Liver (tissue), 9 donors: ENCODE data around the gene FMN2. TPM values are rescaled to one million over a fixed set of nuclear protein-coding genes. Genes with fewer than 3 reads are reported as not detected.

Experiments
- DNase-seq: peaks from one replicate; pipeline ENCODE4 v3.0.0-alpha.2; 2017; ENCODE audit warnings: low spot score
- H3K27ac ChIP-seq, 2 donors: one replicate each; pipeline ENCODE4 v1.7.0; 2013; ENCODE audit warnings: inconsistent platforms in 2 of 2, low read length in 2 of 2, control low read depth in 1 of 2, low read depth in 1 of 2, mild to moderate bottlenecking in 1 of 2
- H3K27me3 ChIP-seq, 4 donors: one replicate each; pipeline versions ENCODE4 v1.6.1 to v1.7.0; 2013; ENCODE audit warnings: low read length in 3 of 4, inconsistent platforms in 1 of 4, mild to moderate bottlenecking in 1 of 4, moderate library complexity in 1 of 4; ENCODE audit not compliant: control insufficient read depth in 4 of 4, insufficient read depth in 4 of 4
- H3K36me3 ChIP-seq, 4 donors: one replicate each; pipeline versions ENCODE4 v1.6.1 to v1.7.0; 2013; ENCODE audit warnings: low read length in 3 of 4, mild to moderate bottlenecking in 3 of 4, low read depth in 1 of 4, moderate library complexity in 1 of 4; ENCODE audit not compliant: control insufficient read depth in 4 of 4, insufficient read depth in 3 of 4
- H3K4me1 ChIP-seq, 4 donors: one replicate each; pipeline versions ENCODE4 v1.6.1 to v1.7.0; 2013; ENCODE audit warnings: low read length in 3 of 4, mild to moderate bottlenecking in 3 of 4, moderate library complexity in 1 of 4; ENCODE audit not compliant: control insufficient read depth in 4 of 4, insufficient read depth in 4 of 4
- H3K4me3 ChIP-seq, 3 donors: one replicate each; pipeline versions ENCODE4 v1.6.1 to v1.7.0; 2013; ENCODE audit warnings: low read length in 3 of 3, control low read depth in 1 of 3, low read depth in 1 of 3, mild to moderate bottlenecking in 1 of 3
- H3K9ac ChIP-seq, 2 donors: one replicate each; pipeline ENCODE4 v1.7.0; 2013; ENCODE audit warnings: low read length in 2 of 2, mild to moderate bottlenecking in 2 of 2, moderate library complexity in 2 of 2, control low read depth in 1 of 2, low read depth in 1 of 2
- H3K9me3 ChIP-seq, 4 donors: one replicate each; pipeline versions ENCODE4 v1.6.1 to v1.7.0; 2013; ENCODE audit warnings: low read length in 3 of 4; ENCODE audit not compliant: control insufficient read depth in 4 of 4
- EGR1 ChIP-seq, 2 donors: IDR thresholded peaks; 2 replicates each; pipeline ENCODE4 v1.6.1; 2016 to 2018; ENCODE audit warnings: antibody characterized with exemption in 2 of 2, low read depth in 2 of 2
- FOXA1 ChIP-seq: IDR thresholded peaks from 2 replicates; pipeline ENCODE4 v1.6.1; 2016; ENCODE audit warnings: antibody characterized with exemption
- FOXA2 ChIP-seq: IDR thresholded peaks from 2 replicates; pipeline ENCODE4 v1.6.1; 2016; ENCODE audit warnings: antibody characterized with exemption
- GABPA ChIP-seq, 2 donors: IDR thresholded peaks in 1 of 2; conservative IDR thresholded peaks in 1 of 2; 2 replicates each; pipeline ENCODE4 v1.6.1; 2016; ENCODE audit warnings: antibody characterized with exemption in 2 of 2, mild to moderate bottlenecking in 1 of 2, moderate library complexity in 1 of 2
- HNF4A ChIP-seq, 2 donors: conservative IDR thresholded peaks; 2 replicates each; pipeline ENCODE4 v1.6.1; 2016; ENCODE audit warnings: antibody characterized with exemption in 2 of 2, mild to moderate bottlenecking in 2 of 2
- HNF4G ChIP-seq: IDR thresholded peaks from 2 replicates; pipeline ENCODE4 v1.6.1; 2016; ENCODE audit warnings: antibody characterized with exemption
- JUND ChIP-seq, 2 donors: IDR thresholded peaks; 2 replicates each; pipeline ENCODE4 v1.6.1; 2016; ENCODE audit warnings: antibody characterized with exemption in 2 of 2
- NR2F2 ChIP-seq: IDR thresholded peaks from 2 replicates; pipeline ENCODE4 v1.6.1; 2016; ENCODE audit warnings: antibody characterized with exemption
- RXRA ChIP-seq, 2 donors: IDR thresholded peaks; 2 replicates each; pipeline ENCODE4 v1.6.1; 2017 to 2018; ENCODE audit warnings: antibody characterized with exemption in 2 of 2, mild to moderate bottlenecking in 1 of 2
- SP1 ChIP-seq: IDR thresholded peaks from 2 replicates; pipeline ENCODE4 v1.6.1; 2018; ENCODE audit warnings: antibody characterized with exemption, mild to moderate bottlenecking
- TAF1 ChIP-seq: conservative IDR thresholded peaks from 2 replicates; pipeline ENCODE4 v1.6.1; 2016; ENCODE audit warnings: antibody characterized with exemption, mild to moderate bottlenecking
- YY1 ChIP-seq: IDR thresholded peaks from 2 replicates; pipeline ENCODE4 v1.6.1; 2016; ENCODE audit warnings: antibody characterized with exemption, mild to moderate bottlenecking
- WGBS: extraction: QIAGEN DNeasy Blood & Tissue Kit; methylation state at CpG from one replicate; pipeline ENCODE4 v1.1.7; 2013; 5-methylcytosine and 5-hydroxymethylcytosine counted together
- polyA plus RNA-seq, 2 donors: library from polyadenylated mRNA; stranded (reverse) in 1 of 2; unstranded in 1 of 2; fragments of 200-250 nt in 1 of 2; fragments of >200 nt in 1 of 2; fragmentation: Nextera tagmentation in 1 of 2; extraction: Ambion mirVana in 1 of 2; gene quantifications; one replicate each; pipeline versions ENCODE4 v1.2.1 to v1.2.3, GENCODE V29; 2013 to 2015
- total RNA-seq, 2 donors: library from RNA; depleted of rRNA; stranded (reverse); fragments of >200 nt; gene quantifications; one replicate each; pipeline ENCODE4 v1.2.3, GENCODE V29; 2014
- TF ChIP-seq, protein P1 (sequence below): IDR thresholded peaks from 2 replicates; pipeline ENCODE4 v1.6.1; 2016; ENCODE audit warnings: antibody characterized with exemption
- TF ChIP-seq, protein P2 (sequence below): IDR thresholded peaks from 2 replicates; pipeline ENCODE4 v1.6.1; 2016; ENCODE audit warnings: antibody characterized with exemption, mild to moderate bottlenecking
- TF ChIP-seq, protein P3 (sequence below): IDR thresholded peaks from 2 replicates; pipeline ENCODE4 v1.6.1; 2016; ENCODE audit warnings: antibody characterized with exemption
- TF ChIP-seq, protein P4 (sequence below): fragments of 150-350 bp; IDR thresholded peaks from 2 replicates; pipeline ENCODE4 v1.5.1; 2017; ENCODE audit warnings: improper control_type of control experiment, low read depth, low read length; ENCODE audit not compliant: missing input control
- TF ChIP-seq, protein P5 (sequence below): IDR thresholded peaks from 2 replicates; pipeline ENCODE4 v1.6.1; 2016; ENCODE audit warnings: antibody characterized with exemption
- donor health status: healthy.
- donor health status: healthy.
- donor health status: healthy.
- donor health status: healthy.
- donor health status: healthy.

The FMN2 gene
- total and polyA plus RNA-seq, 4 donors, result 0.17 TPM; not detected in 3

DNA sequence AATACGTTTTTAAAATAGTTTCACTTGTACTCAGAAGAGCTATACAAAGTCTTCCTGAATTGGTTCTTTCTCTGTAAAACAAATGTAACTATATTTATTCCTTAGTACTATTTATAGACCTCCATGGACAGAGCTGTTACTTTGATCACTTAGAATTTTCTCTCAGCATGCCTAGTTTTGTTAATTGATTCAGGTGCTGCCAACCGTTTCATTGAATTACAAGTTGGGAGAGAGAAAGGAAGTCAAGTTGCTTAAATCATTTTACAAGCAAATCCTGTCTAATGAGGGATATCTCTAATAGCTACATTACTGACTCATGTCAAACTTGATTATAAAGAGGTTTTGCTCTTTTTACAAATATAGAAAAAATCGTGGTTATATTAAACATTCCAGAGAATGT lies 241.0 kb downstream of the FMN2 start:
- H3K27ac ChIP-seq, result no peak overlapping the region
- H3K9ac ChIP-seq, result no peak overlapping the region
- H3K4me1 ChIP-seq, result no peaks in the 10 kb centered on the region
- no peak overlapping the region for H3K4me3 ChIP-seq
- H3K9me3 ChIP-seq, result no peaks in the 10 kb centered on the region
- no peak for DNase-seq
- WGBS, result 43% methylated on average over 3 of the region's 3 CpGs
- no peaks in the 10 kb centered on the region for H3K27me3 ChIP-seq
- TF ChIP-seq NR2F2 (no peak), FOXA2 (no peak), YY1 (no peak), HNF4A (conservative IDR thresholded peaks at IDR 0.05) (no peak), FOXA1 (no peak), GABPA (IDR thresholded peaks at IDR 0.05 in 1 of 2, conservative IDR thresholded peaks at IDR 0.05 in 1 of 2) (no peak), RXRA (IDR thresholded peaks at IDR 0.05) (no peak), JUND (IDR thresholded peaks at IDR 0.05) (no peak), EGR1 (IDR thresholded peaks at IDR 0.05; ENCODE audit: low read depth in 2 of 2) (no peak), HNF4G (no peak), SP1 (no peak), TAF1 (no peak)
- TF ChIP-seq, protein P1, sequence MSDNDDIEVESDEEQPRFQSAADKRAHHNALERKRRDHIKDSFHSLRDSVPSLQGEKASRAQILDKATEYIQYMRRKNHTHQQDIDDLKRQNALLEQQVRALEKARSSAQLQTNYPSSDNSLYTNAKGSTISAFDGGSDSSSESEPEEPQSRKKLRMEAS, result no peak
- TF ChIP-seq, protein P2, sequence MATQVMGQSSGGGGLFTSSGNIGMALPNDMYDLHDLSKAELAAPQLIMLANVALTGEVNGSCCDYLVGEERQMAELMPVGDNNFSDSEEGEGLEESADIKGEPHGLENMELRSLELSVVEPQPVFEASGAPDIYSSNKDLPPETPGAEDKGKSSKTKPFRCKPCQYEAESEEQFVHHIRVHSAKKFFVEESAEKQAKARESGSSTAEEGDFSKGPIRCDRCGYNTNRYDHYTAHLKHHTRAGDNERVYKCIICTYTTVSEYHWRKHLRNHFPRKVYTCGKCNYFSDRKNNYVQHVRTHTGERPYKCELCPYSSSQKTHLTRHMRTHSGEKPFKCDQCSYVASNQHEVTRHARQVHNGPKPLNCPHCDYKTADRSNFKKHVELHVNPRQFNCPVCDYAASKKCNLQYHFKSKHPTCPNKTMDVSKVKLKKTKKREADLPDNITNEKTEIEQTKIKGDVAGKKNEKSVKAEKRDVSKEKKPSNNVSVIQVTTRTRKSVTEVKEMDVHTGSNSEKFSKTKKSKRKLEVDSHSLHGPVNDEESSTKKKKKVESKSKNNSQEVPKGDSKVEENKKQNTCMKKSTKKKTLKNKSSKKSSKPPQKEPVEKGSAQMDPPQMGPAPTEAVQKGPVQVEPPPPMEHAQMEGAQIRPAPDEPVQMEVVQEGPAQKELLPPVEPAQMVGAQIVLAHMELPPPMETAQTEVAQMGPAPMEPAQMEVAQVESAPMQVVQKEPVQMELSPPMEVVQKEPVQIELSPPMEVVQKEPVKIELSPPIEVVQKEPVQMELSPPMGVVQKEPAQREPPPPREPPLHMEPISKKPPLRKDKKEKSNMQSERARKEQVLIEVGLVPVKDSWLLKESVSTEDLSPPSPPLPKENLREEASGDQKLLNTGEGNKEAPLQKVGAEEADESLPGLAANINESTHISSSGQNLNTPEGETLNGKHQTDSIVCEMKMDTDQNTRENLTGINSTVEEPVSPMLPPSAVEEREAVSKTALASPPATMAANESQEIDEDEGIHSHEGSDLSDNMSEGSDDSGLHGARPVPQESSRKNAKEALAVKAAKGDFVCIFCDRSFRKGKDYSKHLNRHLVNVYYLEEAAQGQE, result no peak
- TF ChIP-seq, protein P3, sequence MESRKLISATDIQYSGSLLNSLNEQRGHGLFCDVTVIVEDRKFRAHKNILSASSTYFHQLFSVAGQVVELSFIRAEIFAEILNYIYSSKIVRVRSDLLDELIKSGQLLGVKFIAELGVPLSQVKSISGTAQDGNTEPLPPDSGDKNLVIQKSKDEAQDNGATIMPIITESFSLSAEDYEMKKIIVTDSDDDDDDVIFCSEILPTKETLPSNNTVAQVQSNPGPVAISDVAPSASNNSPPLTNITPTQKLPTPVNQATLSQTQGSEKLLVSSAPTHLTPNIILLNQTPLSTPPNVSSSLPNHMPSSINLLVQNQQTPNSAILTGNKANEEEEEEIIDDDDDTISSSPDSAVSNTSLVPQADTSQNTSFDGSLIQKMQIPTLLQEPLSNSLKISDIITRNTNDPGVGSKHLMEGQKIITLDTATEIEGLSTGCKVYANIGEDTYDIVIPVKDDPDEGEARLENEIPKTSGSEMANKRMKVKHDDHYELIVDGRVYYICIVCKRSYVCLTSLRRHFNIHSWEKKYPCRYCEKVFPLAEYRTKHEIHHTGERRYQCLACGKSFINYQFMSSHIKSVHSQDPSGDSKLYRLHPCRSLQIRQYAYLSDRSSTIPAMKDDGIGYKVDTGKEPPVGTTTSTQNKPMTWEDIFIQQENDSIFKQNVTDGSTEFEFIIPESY, result no peak
- TF ChIP-seq, protein P4, sequence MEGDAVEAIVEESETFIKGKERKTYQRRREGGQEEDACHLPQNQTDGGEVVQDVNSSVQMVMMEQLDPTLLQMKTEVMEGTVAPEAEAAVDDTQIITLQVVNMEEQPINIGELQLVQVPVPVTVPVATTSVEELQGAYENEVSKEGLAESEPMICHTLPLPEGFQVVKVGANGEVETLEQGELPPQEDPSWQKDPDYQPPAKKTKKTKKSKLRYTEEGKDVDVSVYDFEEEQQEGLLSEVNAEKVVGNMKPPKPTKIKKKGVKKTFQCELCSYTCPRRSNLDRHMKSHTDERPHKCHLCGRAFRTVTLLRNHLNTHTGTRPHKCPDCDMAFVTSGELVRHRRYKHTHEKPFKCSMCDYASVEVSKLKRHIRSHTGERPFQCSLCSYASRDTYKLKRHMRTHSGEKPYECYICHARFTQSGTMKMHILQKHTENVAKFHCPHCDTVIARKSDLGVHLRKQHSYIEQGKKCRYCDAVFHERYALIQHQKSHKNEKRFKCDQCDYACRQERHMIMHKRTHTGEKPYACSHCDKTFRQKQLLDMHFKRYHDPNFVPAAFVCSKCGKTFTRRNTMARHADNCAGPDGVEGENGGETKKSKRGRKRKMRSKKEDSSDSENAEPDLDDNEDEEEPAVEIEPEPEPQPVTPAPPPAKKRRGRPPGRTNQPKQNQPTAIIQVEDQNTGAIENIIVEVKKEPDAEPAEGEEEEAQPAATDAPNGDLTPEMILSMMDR, result no peak
- TF ChIP-seq, protein P5, sequence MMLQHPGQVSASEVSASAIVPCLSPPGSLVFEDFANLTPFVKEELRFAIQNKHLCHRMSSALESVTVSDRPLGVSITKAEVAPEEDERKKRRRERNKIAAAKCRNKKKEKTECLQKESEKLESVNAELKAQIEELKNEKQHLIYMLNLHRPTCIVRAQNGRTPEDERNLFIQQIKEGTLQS, result no peak
- no peaks in the 10 kb centered on the region for H3K36me3 ChIP-seq

DNA sequence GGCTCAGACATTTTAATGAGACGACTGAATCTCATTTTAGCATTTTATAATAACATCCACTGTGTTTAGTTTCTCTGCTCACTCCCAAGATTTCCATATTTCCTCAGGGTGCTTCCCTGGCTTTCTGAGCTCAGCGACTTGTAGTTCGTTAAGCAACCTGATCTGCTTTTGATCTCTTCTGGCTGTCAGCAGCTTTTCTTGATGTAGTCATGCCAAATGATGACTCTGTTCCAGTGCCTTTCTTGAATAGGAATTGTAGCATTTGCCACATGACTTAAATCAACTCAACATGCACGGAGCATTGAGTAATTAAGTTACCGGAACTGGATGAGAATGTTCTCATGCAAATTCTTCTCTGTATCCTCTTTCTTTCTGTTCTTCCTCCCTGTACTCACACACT lies 246.1 kb downstream of the FMN2 start:
- Histone ChIP-seq H3K36me3 (no peaks in the 10 kb centered on the region), H3K27ac (no peak overlapping the region), H3K4me1 (no peaks in the 10 kb centered on the region), H3K9ac (no peak overlapping the region), H3K27me3 (no peaks in the 10 kb centered on the region), H3K4me3 (no peak overlapping the region), H3K9me3 (no peaks in the 10 kb centered on the region)
- TF ChIP-seq NR2F2, result no peak
- no peak for TF ChIP-seq FOXA2
- TF ChIP-seq, protein P1, result no peak
- no peak for TF ChIP-seq SP1
- 58% methylated on average over 5 of the region's 5 CpGs for WGBS
- DNase-seq, result no peak
